ENCODE results near the gene NIN. TPM values are rescaled to one million over a fixed set of nuclear protein-coding genes. Genes with fewer than 3 reads are reported as not detected.
"Not testable (repeated sequence)": the region's sequence is repeated elsewhere in the genome, so short reads cannot be mapped to it uniquely, and the experiment has no call there.

Gene NIN
- total and polyA plus RNA-seq, 5 experiments from 2014 or later, result 37.1 to 137 (median 60.2) TPM

DNA sequence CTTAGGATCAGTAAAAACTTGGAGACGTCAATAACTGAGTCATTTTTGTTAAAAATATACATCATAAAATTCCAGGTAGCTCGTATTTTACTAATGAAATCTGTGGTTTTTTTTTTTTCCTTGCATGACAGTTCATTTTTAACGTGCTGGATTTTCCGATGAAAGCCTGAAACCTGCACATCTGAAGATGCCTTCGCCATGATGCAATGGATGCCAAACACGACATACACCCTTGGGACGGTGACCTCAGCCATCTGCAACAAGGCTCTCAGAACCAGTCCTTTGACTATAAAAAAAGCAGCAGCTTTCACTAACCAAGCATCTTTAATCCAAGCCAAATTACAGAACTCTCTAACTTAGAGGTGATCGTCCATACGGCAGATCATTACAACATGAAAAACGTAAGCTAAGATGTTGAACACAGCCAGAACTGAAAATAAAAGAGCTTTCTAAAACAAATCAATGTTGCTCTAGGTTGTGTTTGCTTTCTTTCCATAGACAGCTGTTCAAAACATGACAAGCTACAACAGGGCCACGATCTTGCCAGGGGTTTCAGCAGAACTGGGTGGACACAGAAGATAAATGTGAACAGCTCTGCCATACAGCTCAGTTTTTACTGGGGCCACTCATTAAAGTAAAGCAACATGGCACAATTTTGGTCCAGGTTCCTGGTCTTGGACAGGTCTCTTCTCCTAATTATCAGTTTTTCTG is 7.8 kb downstream of the NIN start:
- DNase-seq, result peak in 1 of 10 donors; percentile 23
- POLR2A ChIA-PET, result interaction anchor here (0.6 to 5.6 kb wide), 8 partner anchors 7 to 61 kb away, joined by 3 to 63 read pairs (median 11); partner anchors contain the start of gene NIN
- no peaks in the 10 kb centered on the region for H3K9me3 Mint-ChIP-seq
- no peaks in the 10 kb centered on the region for H3K27me3 Mint-ChIP-seq
- peaks cover 0 to 34% (median 9%) of the 10 kb centered on the region in 3 donors for H3K36me3 Mint-ChIP-seq
- peaks cover 56 to 97% (median 90%) of the 10 kb centered on the region in 4 donors for H3K4me1 Mint-ChIP-seq
- H3K27ac Mint-ChIP-seq, result peak overlapping the region; percentile 87 to 97 (median 95)
- H3K4me3 Mint-ChIP-seq, result peak overlapping the region; percentile 62 to 87 (median 84)
- ATAC-seq, result peak; percentile 7 to 21

GRCh38 chr14:50822501-50823042 is 8.4 kb downstream of the NIN start:
- peak; percentile 33 to 63 for ATAC-seq
- Mint-ChIP-seq H3K9me3 (no peaks in the 10 kb centered on the region), H3K27me3 (no peaks in the 10 kb centered on the region), H3K4me3 (peak overlapping the region; percentile 62 to 87 (median 84)), H3K36me3 (peaks cover 0 to 36% (median 9%) of the 10 kb centered on the region in 3 donors), H3K4me1 (peaks cover 57 to 92% (median 86%) of the 10 kb centered on the region in 4 donors), H3K27ac (peak overlapping the region; percentile 87 to 97 (median 95))
- POLR2A ChIA-PET, result interaction anchor here (0.6 to 5.6 kb wide), 10 partner anchors 8 to 61 kb away, joined by 3 to 63 read pairs (median 8); partner anchors contain the start of gene NIN
- no peak for DNase-seq

DNA sequence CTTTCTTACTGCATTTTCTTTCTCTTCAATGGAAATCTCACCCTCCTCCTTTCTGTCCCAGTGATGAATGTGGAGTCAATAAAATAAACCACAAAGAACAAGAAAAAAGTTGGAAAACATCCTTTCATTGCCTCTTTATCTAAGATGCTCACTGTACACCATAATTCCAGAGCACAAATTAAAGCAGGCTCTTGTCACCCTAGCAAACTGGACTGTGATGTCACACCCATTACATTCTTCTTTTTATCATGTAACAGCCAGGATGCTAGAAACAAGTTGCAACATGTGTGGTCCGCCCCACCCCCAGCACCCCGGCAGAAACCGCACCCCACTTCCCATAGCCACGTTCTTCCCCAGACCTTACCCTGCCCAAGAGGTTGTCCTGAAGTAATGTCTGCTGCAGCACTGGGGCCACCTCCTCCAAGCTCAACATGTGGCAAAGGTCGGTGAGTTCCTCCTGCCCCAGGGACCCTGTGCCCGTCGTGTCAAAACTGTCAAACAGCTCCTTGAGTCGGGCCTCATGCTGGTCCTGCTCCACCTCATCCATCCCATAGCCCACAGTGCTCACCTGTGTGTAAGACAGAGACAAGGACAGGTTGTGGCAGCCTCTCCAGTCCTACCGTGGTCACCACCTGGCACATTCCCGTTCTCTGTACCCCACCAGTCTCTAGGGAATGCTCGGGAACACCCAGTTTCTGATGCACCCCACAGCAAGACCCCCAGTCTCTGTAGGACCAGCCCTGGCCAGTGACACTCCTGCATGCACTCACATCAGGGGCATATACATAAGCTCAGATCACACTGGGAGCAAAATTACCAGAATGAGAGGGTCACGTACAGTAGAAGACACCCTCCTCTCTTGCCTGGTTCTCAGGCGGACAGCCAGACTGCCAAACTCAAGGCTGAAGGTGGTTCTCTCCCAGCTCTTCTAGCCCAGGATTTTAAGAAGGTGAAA is 9.2 kb downstream of the NIN start:
- Mint-ChIP-seq H3K27ac (peak overlapping the region; percentile 87 to 97 (median 95)), H3K4me1 (peaks cover 55 to 89% (median 84%) of the 10 kb centered on the region in 4 donors), H3K27me3 (no peaks in the 10 kb centered on the region), H3K9me3 (no peaks in the 10 kb centered on the region), H3K36me3 (peaks cover 0 to 37% (median 9%) of the 10 kb centered on the region in 3 donors), H3K4me3 (peak overlapping the region; percentile 62 to 87 (median 84))
- DNase-seq (peak; percentile 27 to 80 (median 58)), ATAC-seq (peak; percentile 62 to 76)
- POLR2A ChIA-PET, result interaction anchor here (1.0 to 5.6 kb wide), 12 partner anchors 9 to 38 kb away, joined by 3 to 63 read pairs (median 6); partner anchors contain the start of gene NIN

DNA sequence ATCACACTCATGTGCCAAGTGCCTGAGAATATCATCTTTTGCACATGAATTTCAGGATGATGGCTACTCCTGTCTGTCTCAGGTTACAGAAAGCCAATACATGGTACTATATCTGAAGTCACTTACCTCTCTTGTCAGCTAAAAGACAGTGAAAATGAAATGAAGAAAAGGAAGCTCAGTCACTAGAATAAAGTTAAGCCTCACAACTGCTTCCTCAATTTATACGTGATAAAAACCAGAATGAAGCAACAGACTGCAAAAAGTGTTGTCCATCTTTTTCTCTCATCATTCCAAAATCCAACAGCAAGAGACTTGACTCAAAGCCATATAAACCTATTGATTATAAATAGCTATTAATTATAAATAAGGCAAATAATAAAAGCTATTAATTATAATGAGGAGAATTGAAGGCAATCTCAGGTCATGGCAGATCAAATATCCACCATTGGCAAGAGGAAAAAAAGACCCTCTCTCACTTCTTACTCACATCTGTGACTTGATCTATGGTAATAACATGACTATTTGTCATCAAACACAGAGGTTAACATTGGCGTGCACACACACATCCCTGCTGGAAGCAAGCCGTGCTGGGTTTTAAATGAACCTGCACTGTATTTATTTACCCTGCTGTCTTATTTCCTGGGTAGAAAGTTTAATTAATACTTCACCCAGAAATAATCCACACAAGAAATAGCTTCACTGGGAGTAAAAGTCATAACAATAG is 10.0 kb downstream of the NIN start:
- peaks cover 55 to 89% (median 85%) of the 10 kb centered on the region in 4 donors for H3K4me1 Mint-ChIP-seq
- H3K4me3 Mint-ChIP-seq, result peak overlapping the region in 8 of 10 donors; percentile 79 to 87 (median 84)
- H3K27ac Mint-ChIP-seq, result peak overlapping the region; percentile 87 to 97 (median 95)
- DNase-seq (no peak), ATAC-seq (no peak)
- no peaks in the 10 kb centered on the region for H3K9me3 Mint-ChIP-seq
- no peaks in the 10 kb centered on the region for H3K27me3 Mint-ChIP-seq
- peaks cover 0 to 36% (median 9%) of the 10 kb centered on the region in 3 donors for H3K36me3 Mint-ChIP-seq
- POLR2A ChIA-PET, result interaction anchor here (0.6 to 5.6 kb wide), 10 partner anchors 8 to 901 kb away, joined by 3 to 63 read pairs (median 7); partner anchors contain the start of gene NIN

DNA sequence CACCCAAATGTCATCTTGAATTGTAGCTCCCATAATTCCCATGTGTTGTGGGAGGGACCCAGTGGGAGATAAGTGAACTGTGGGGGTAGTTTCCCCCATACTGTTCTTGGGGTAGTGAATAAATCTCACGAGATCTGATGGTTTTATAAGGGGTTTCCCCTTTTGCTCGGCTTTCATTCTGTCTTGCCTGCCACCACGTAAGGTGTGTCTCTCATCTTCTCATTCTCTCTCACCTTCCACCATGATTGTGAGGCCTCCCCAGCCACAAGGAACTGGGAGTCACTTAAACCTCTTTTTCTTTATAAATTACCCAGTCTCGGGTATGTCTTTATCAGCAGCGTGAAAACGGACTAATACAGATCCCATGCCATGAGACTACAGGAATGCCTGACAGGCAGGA is 11.7 kb downstream of the NIN start:
- DNase-seq, ATAC-seq, H3K27me3 Mint-ChIP-seq, H3K9me3 Mint-ChIP-seq: not testable (repeated sequence)
- POLR2A ChIA-PET, result interaction anchor here (5.6 kb wide), 1 partner anchor 11 kb away, joined by 63 read pairs; the partner anchor contains the start of gene NIN
- peaks cover 0 to 47% (median 22%) of the 10 kb centered on the region in 3 donors for H3K36me3 Mint-ChIP-seq
- peak overlapping the region; percentile 68 to 94 (median 88) for H3K27ac Mint-ChIP-seq
- peak overlapping the region in 3 of 10 donors; percentile 2 to 49 (median 19) for H3K4me3 Mint-ChIP-seq
- H3K4me1 Mint-ChIP-seq, result peaks cover 53 to 88% (median 84%) of the 10 kb centered on the region in 4 donors

GRCh38 chr14:50816395-50817047 is 14.4 kb downstream of the NIN start:
- DNase-seq, result no peak
- H3K4me1 Mint-ChIP-seq, result peaks cover 43 to 87% (median 81%) of the 10 kb centered on the region in 4 donors
- ATAC-seq, result no peak
- peak overlapping the region in 8 of 10 donors; percentile 9 to 95 (median 78) for H3K27ac Mint-ChIP-seq
- peak overlapping the region in 2 of 10 donors; percentile 6 to 12 for H3K4me3 Mint-ChIP-seq
- H3K27me3 Mint-ChIP-seq, result no peaks in the 10 kb centered on the region
- peaks cover 0 to 6% (median 0%) of the 10 kb centered on the region in 9 donors for H3K9me3 Mint-ChIP-seq
- H3K36me3 Mint-ChIP-seq, result peaks cover 0 to 47% (median 24%) of the 10 kb centered on the region in 3 donors
- POLR2A ChIA-PET, result interaction anchor here (1.2 kb wide), 1 partner anchor 10 kb away, joined by 3 read pairs; no protein-coding TSS in a partner anchor

DNA sequence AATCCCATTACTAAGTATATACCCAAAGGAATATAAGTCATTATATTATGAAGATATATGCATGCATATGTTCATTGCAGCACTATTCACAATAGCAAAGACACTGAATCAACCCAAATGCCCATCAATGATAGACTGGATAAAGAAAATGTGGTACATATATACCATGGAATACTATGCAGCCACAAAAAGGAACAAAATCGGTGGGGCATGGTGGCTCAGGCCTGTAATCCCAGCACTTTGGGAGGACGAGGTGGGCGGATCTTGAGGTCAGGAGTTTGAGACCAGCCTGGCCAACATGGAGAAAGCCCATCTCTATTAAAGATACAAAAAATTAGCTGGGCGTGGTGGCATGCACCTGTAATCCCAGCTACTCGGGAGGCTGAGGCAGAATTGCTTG is 15.4 kb downstream of the NIN start:
- not testable (repeated sequence) for H3K27me3 Mint-ChIP-seq, DNase-seq, ATAC-seq, H3K9me3 Mint-ChIP-seq
- Mint-ChIP-seq H3K27ac (peak overlapping the region; percentile 22 to 95 (median 82)), H3K4me3 (peak overlapping the region in 1 of 10 donors; percentile 7), H3K4me1 (peaks cover 38 to 81% (median 76%) of the 10 kb centered on the region in 4 donors), H3K36me3 (peaks cover 0 to 41% (median 23%) of the 10 kb centered on the region in 3 donors)
- POLR2A ChIA-PET, result interaction anchor here (1.1 kb wide), 1 partner anchor 13 kb away, joined by 3 read pairs; no protein-coding TSS in a partner anchor

GRCh38 chr14:50815058-50815457 is 15.9 kb downstream of the NIN start:
- not testable (repeated sequence) for DNase-seq, ATAC-seq, H3K9me3 Mint-ChIP-seq, H3K27me3 Mint-ChIP-seq
- H3K36me3 Mint-ChIP-seq, result peaks cover 0 to 37% (median 22%) of the 10 kb centered on the region in 3 donors
- peak overlapping the region in 3 of 10 donors; percentile 4 to 41 (median 28) for H3K4me3 Mint-ChIP-seq
- H3K4me1 Mint-ChIP-seq, result peaks cover 36 to 78% (median 73%) of the 10 kb centered on the region in 4 donors
- peak overlapping the region; percentile 22 to 95 (median 78) for H3K27ac Mint-ChIP-seq
- POLR2A ChIA-PET, result interaction anchor here (0.9 to 4.8 kb wide), 4 partner anchors 7 to 30 kb away, joined by 3 to 26 read pairs (median 4); partner anchors contain the start of gene NIN

DNA sequence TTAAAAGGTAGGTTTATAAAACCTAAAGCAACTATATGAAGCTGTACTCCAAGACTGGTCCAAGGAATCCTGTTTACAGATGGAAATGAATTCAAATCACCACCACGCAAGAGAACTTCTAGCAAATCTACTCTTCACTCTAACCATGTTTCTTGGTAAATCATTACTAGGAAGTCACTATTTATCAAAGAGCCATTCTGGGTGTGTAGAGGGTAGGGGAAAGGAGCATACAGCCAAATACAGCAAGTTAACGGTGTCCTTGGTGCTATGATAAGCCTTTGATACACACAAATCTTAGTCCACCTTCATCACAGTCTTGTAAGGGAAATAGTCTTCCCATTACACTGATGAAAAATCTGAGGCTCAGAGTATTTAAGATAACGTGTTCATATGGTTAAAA is 16.8 kb downstream of the NIN start:
- DNase-seq, result no peak
- Mint-ChIP-seq H3K27me3 (no peaks in the 10 kb centered on the region), H3K27ac (peak overlapping the region; percentile 22 to 95 (median 80)), H3K9me3 (peaks cover 0 to 6% (median 0%) of the 10 kb centered on the region in 9 donors), H3K4me1 (peaks cover 31 to 78% (median 72%) of the 10 kb centered on the region in 4 donors), H3K4me3 (peak overlapping the region in 9 of 10 donors; percentile 25 to 65 (median 51)), H3K36me3 (peaks cover 0 to 31% (median 20%) of the 10 kb centered on the region in 3 donors)
- POLR2A ChIA-PET, result interaction anchor here (1.0 to 4.8 kb wide), 3 partner anchors 8 to 29 kb away, joined by 3 to 26 read pairs (median 8); partner anchors contain the start of gene NIN
- no peak for ATAC-seq

DNA sequence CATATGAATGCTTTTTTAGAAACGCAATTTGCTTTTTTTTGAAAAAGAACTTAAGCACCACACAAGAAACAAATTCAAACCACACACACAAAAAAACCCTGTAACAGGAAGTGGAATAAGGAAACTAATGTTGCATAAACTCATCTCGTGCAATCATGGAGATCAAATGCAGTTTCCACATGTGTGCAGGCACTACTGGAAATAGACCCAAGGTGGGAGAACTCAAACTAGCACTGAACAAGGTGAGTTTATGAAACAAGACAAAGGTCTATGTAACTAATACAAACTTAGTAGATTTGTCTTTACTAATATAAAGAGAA is 17.5 kb downstream of the NIN start:
- H3K27me3 Mint-ChIP-seq, result no peaks in the 10 kb centered on the region
- peaks cover 0 to 28% (median 19%) of the 10 kb centered on the region in 3 donors for H3K36me3 Mint-ChIP-seq
- H3K4me1 Mint-ChIP-seq, result peaks cover 30 to 80% (median 69%) of the 10 kb centered on the region in 4 donors
- peak in 5 of 10 donors; percentile 32 to 78 (median 61) for DNase-seq
- H3K27ac Mint-ChIP-seq, result peak overlapping the region; percentile 70 to 95 (median 89)
- H3K4me3 Mint-ChIP-seq, result peak overlapping the region; percentile 43 to 91 (median 83)
- POLR2A ChIA-PET, result interaction anchor here (1.8 to 4.8 kb wide), 3 partner anchors 9 to 20 kb away, joined by 8 to 26 read pairs (median 12); partner anchors contain the start of gene NIN
- H3K9me3 Mint-ChIP-seq, result peaks cover 0 to 6% (median 0%) of the 10 kb centered on the region in 9 donors
- peak; percentile 90 to 94 for ATAC-seq
